Measurements from ENCODE around the gene POU2F2. TPM values are rescaled to one million over a fixed set of nuclear protein-coding genes. Genes with fewer than 3 reads are reported as not detected.

POU2F2 gene
- total and polyA plus RNA-seq, 9 donors: 0.52 to 4.3 (median 1.2) TPM; not detected in 1

DNA sequence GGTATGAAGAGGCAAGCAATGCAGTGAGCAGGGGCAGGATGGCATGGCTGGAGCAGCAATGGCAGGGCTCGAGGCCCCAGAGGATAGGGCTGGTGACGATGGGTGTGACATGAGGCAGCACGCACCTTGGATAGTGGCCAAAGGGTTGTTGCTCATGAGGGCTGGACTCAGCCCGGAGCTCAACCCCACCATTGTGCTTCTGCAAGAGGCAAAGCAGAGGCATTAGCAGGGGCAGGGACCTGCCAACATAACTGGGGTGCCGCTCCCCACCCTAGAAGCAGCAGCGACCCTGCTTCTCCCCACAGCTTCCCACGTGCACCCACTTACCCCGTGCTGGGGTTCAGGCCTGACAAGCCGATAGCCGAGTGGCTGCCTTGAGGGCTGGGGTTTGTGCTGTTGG, 40.5 kb downstream of the POU2F2 start:
- peak in 1 of 5 donors; percentile 40 for DNase-seq
- Histone ChIP-seq H3K27ac (no peak overlapping the region), H3K27me3 (no peaks in the 10 kb centered on the region), H3K4me1 (ENCODE audit: insufficient read depth) (peaks cover 3% of the 10 kb centered on the region), H3K4me3 (no peak overlapping the region), H3K9me3 (no peaks in the 10 kb centered on the region), H3K36me3 (no peaks in the 10 kb centered on the region)
- intact Hi-C loops (cut with DNase I): no loop called here
- TF ChIP-seq POLR2A (IDR thresholded peaks at IDR 0.05): no peak
- TF ChIP-seq EP300 (IDR thresholded peaks at IDR 0.05): no peak
- TF ChIP-seq, protein P1, sequence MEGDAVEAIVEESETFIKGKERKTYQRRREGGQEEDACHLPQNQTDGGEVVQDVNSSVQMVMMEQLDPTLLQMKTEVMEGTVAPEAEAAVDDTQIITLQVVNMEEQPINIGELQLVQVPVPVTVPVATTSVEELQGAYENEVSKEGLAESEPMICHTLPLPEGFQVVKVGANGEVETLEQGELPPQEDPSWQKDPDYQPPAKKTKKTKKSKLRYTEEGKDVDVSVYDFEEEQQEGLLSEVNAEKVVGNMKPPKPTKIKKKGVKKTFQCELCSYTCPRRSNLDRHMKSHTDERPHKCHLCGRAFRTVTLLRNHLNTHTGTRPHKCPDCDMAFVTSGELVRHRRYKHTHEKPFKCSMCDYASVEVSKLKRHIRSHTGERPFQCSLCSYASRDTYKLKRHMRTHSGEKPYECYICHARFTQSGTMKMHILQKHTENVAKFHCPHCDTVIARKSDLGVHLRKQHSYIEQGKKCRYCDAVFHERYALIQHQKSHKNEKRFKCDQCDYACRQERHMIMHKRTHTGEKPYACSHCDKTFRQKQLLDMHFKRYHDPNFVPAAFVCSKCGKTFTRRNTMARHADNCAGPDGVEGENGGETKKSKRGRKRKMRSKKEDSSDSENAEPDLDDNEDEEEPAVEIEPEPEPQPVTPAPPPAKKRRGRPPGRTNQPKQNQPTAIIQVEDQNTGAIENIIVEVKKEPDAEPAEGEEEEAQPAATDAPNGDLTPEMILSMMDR (IDR thresholded peaks at IDR 0.05): no peak
- WGBS, 3 donors: 52 to 68% (median 60%) methylated on average over 10 of the region's 10 CpGs

DNA sequence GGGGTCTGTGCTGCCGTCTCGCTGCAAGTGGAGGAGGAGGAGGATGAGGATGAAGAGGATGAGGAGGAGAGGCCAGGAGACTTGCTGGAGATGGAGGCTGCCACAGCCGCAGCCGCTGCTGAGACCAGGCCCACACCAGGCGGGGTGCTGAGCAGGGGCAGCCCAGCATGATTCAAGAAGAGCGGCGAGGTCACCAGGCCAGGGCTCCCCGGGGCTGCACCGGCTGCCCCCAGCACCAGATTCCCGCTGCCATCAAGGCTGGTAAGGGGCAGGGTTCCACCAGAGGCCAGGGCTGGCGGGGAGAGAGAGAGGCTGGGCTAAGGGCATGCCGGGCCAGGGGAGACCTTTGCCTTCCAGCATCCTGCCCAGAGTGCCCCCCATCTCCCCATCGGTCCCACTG, 40.9 kb downstream of the POU2F2 start:
- Histone ChIP-seq H3K27ac (no peak overlapping the region), H3K9me3 (no peaks in the 10 kb centered on the region), H3K36me3 (no peaks in the 10 kb centered on the region), H3K27me3 (no peaks in the 10 kb centered on the region), H3K4me3 (no peak overlapping the region), H3K4me1 (ENCODE audit: insufficient read depth) (peaks cover 3% of the 10 kb centered on the region)
- DNase-seq: no peak
- intact Hi-C loops (cut with DNase I): no loop called here
- TF ChIP-seq POLR2A (IDR thresholded peaks at IDR 0.05): no peak
- TF ChIP-seq EP300 (IDR thresholded peaks at IDR 0.05): no peak
- TF ChIP-seq, protein P1 (IDR thresholded peaks at IDR 0.05): no peak
- WGBS, 3 donors: 76 to 83% (median 78%) methylated on average over 11 to 13 of the region's 13 CpGs

DNA sequence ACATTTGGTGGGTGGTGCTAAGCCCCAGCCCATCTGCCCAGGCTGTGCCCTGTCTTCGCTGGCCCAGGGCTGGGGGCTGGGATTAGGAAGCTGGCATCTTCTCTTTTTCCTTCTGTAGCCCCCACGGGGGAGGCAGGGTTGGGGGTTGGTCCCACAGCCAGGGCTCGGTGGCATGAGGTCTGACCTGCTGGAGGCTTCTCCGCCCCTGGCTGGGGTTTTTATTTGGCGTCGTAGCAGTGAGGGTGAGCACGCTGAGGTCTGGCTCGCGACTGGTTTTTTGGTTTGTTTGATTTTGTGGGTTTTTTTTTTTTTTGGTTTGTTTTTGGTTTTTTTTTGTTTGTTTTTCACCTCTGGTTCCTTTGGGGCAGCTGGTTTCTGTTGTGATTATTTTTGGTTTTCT, 41.6 kb downstream of the POU2F2 start:
- TF ChIP-seq POLR2A (IDR thresholded peaks at IDR 0.05): no peak
- TF ChIP-seq, protein P1 (IDR thresholded peaks at IDR 0.05): no peak
- DNase-seq: no peak
- H3K4me1 ChIP-seq (ENCODE audit: insufficient read depth): peaks cover 3% of the 10 kb centered on the region
- H3K9me3 ChIP-seq: no peaks in the 10 kb centered on the region
- intact Hi-C loops (cut with DNase I): no loop called here
- H3K4me3 ChIP-seq: no peak overlapping the region
- no peaks in the 10 kb centered on the region for H3K36me3 ChIP-seq
- H3K27ac ChIP-seq: no peak overlapping the region
- no peaks in the 10 kb centered on the region for H3K27me3 ChIP-seq
- 41 to 54% (median 48%) methylated on average over 9 of the region's 9 CpGs for WGBS, 3 donors

DNA sequence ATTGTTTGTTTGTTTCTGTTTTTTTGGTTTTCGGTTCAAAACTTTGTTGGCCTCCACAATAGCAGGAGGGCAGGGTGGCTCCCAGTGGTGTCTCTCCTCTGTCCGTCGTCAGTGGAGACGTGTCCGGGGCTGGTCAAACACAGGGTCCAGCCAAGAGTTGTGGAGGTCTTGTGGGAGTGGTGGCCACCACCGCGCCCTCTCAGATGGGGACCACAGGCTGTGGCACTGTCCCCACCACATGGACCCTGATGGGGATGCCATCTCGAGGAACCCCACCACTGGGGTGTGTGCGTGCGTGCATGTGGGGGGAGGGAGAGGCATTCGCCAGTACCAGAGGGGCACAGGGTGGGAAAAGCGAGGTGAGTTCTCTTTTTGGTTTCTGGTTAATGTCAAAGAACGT, 42.5 kb downstream of the POU2F2 start:
- Histone ChIP-seq H3K9me3 (no peaks in the 10 kb centered on the region), H3K36me3 (no peaks in the 10 kb centered on the region), H3K27ac (no peak overlapping the region), H3K4me1 (ENCODE audit: insufficient read depth) (peaks cover 3% of the 10 kb centered on the region), H3K27me3 (no peaks in the 10 kb centered on the region), H3K4me3 (no peak overlapping the region)
- intact Hi-C loops (cut with DNase I): no loop called here
- TF ChIP-seq POLR2A (IDR thresholded peaks at IDR 0.05) (no peak), EP300 (IDR thresholded peaks at IDR 0.05) (no peak)
- TF ChIP-seq, protein P1 (IDR thresholded peaks at IDR 0.05): no peak
- 93 to 97% (median 96%) methylated on average over 13 of the region's 13 CpGs for WGBS, 3 donors
- no peak for DNase-seq
